AG04450 (cell line): ENCODE data around the gene LNPEP. TPM values are rescaled to one million over a fixed set of nuclear protein-coding genes. Genes with fewer than 3 reads are reported as not detected.
A peak's percentile ranks its signal among the peaks of the same experiment; 100 is the strongest.

Experiments
- CTCF ChIA-PET: fragments of 300-600, 350-600 bp; formaldehyde crosslinking; extraction: SDS; loops from one replicate; lab custom pipeline; 2022; ENCODE audit warnings: antibody characterized with exemption, inconsistent platforms; lab: Charles Lee
- POLR2A ChIA-PET: fragments of 350-600 bp; formaldehyde crosslinking; extraction: SDS; loops from one replicate; lab custom pipeline; 2021; ENCODE audit warnings: antibody characterized with exemption, inconsistent platforms; lab: Yijun Ruan, JAX
- DNase-seq: peaks from one replicate; pipeline ENCODE4 v3.0.0-alpha.2; 2011; ENCODE audit warnings: low read depth, low spot score
- H3K27ac ChIP-seq: one replicate; pipeline ENCODE4 v1.5.1; 2012; ENCODE audit warnings: low read depth, low read length, control low read depth
- H3K27me3 ChIP-seq: one replicate; pipeline ENCODE4 v1.6.0; 2012; ENCODE audit warnings: low read length; ENCODE audit not compliant: control insufficient read depth, insufficient read depth
- H3K4me3 ChIP-seq: 2 replicates; pipeline ENCODE4 v1.5.1; 2011; ENCODE audit warnings: mild to moderate bottlenecking, low read depth, low read length, control low read depth
- H3K9me3 ChIP-seq: 2 replicates; pipeline ENCODE4 v1.5.1; 2012; ENCODE audit warnings: low read length; ENCODE audit not compliant: control insufficient read depth, insufficient read depth
- CTCF ChIP-seq: IDR thresholded peaks from 2 replicates; pipeline ENCODE4 v1.5.1; 2011; ENCODE audit warnings: low read depth, low read length, control low read depth, inconsistent platforms
- polyA plus RNA-seq: library from polyadenylated mRNA; depleted of rRNA; stranded (reverse); fragments of >200 nt; gene quantifications from 2 replicates; pipeline ENCODE4 v1.2.3, GENCODE V29; 2011

Gene LNPEP
- polyA plus RNA-seq, 1 experiment: 13.4 TPM

GRCh38 chr5:96997265-96997859 is 61.5 kb downstream of the LNPEP start:
- peak; percentile 51 for TF ChIP-seq CTCF
- Histone ChIP-seq H3K27me3 (no peaks in the 10 kb centered on the region), H3K4me3 (no peak overlapping the region), H3K9me3 (no peaks in the 10 kb centered on the region), H3K27ac (no peak overlapping the region)
- DNase-seq: no peak
- POLR2A ChIA-PET: no interaction called here
- CTCF ChIA-PET: interaction anchor here (0.5 to 3.7 kb wide), 33 partner anchors 9 to 383 kb away, joined by 3 to 54 read pairs (median 4); partner anchors contain the start of gene LIX1

- TF ChIP-seq CTCF: no peak
Observed at GRCh38 chr5:96999856-97000255, 64.0 kb downstream of the LNPEP start.

DNA sequence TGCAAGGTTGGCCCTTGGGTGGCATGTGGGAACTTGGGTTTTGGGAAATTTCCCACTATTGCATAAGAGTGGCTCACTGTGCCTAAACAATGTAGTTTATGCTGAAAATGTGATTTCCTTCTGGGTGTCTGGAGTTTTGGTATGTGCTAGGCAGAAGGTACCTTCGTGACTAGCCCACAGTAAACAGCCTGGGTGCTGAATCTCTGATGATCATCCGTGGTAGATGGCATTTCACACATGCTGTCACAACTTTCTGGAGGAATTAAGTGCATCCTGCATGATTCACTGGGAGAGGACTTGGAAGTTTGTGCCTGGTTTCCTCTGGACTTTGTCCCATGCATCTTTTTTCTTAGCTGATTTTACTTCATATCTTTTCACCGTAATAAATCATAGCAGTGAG is 64.5 kb downstream of the LNPEP start:
- no peak for TF ChIP-seq CTCF
- ChIA-PET POLR2A (interaction anchor here (0.6 kb wide), 1 partner anchor 1884 kb away, joined by 5 read pairs; no protein-coding TSS in a partner anchor), CTCF (no interaction called here)
- Histone ChIP-seq H3K9me3 (no peaks in the 10 kb centered on the region), H3K4me3 (no peak overlapping the region), H3K27ac (no peak overlapping the region), H3K27me3 (no peaks in the 10 kb centered on the region)
- no peak for DNase-seq

More at GRCh38 chr5:96999856-97000255, 64.0 kb downstream of the LNPEP start:
- CTCF ChIA-PET: interaction anchor here (0.7 to 3.7 kb wide), 2 partner anchors 76 to 163 kb away, joined by 3 to 54 read pairs; no protein-coding TSS in a partner anchor
- DNase-seq: no peak
- POLR2A ChIA-PET: no interaction called here
- Histone ChIP-seq H3K9me3 (no peaks in the 10 kb centered on the region), H3K4me3 (no peak overlapping the region), H3K27ac (no peak overlapping the region), H3K27me3 (no peaks in the 10 kb centered on the region)

- CTCF ChIA-PET: interaction anchor here (0.7 to 2.1 kb wide), 2 partner anchors 136 to 159 kb away, joined by 3 to 7 read pairs; no protein-coding TSS in a partner anchor
- no peak for DNase-seq
- no peak for TF ChIP-seq CTCF
Observed at GRCh38 chr5:97002983-97003382, 67.1 kb downstream of the LNPEP start.

DNA sequence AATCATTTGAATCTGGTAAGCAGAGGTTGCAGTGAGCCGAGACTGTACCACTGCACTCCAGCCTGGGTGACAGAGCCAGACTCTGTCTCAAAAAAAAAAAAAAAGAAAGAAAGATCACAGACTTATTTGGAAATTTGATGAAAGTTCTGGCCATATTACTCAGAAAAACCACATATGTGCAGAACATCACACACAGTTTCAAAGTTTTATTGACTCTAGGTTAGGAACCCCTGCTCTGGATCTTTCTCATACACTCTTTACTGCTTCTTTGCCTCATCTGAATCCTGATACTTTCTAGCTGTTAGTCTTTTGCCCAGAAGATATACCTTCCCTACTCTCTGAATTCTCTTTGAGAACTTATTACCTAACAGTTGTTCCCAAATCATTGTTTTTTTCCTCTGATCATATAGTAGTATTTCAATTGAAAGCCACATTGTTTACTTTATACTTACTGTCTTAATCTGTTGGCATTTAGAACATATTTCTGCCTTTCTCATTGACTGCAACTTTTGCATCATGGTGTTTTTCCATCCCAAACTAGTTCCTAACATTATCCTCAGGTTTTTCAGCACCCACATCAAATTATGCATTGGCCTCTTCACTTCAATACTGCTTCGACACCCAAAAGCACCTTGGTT is 68.7 kb downstream of the LNPEP start:
- Histone ChIP-seq H3K27me3 (no peaks in the 10 kb centered on the region), H3K27ac (no peak overlapping the region), H3K9me3 (no peaks in the 10 kb centered on the region), H3K4me3 (no peak overlapping the region)
- DNase-seq: no peak
- CTCF ChIA-PET: interaction anchor here (2.1 kb wide), 1 partner anchor 157 kb away, joined by 7 read pairs; no protein-coding TSS in a partner anchor
- POLR2A ChIA-PET: no interaction called here
- TF ChIP-seq CTCF: no peak

More at GRCh38 chr5:97002983-97003382, 67.1 kb downstream of the LNPEP start:
- H3K9me3 ChIP-seq: no peaks in the 10 kb centered on the region
- no peak overlapping the region for H3K27ac ChIP-seq
- POLR2A ChIA-PET: interaction anchor here (0.6 kb wide), 1 partner anchor 86 kb away, joined by 3 read pairs; no protein-coding TSS in a partner anchor
- H3K4me3 ChIP-seq: no peak overlapping the region
- no peaks in the 10 kb centered on the region for H3K27me3 ChIP-seq
